Measurements from ENCODE around the gene NPR3. TPM values are rescaled to one million over a fixed set of nuclear protein-coding genes. Genes with fewer than 3 reads are reported as not detected.
"Not testable (repeated sequence)": the region's sequence is repeated elsewhere in the genome, so short reads cannot be mapped to it uniquely, and the experiment has no call there.

Gene NPR3
- total and polyA plus RNA-seq, 2 donors (not counting 1 experiment from before 2014, with no cell fraction given): 14.9 to 87.3 TPM

- Histone ChIP-seq H3K4me1 (ENCODE audit: control insufficient read depth, extremely low read depth, insufficient read depth, low read length) (peaks cover 2% of the 10 kb centered on the region), H3K79me2 (ENCODE audit: control insufficient read depth, insufficient read depth, low read length) (no peaks in the 10 kb centered on the region), H3K4me2 (ENCODE audit: extremely low read depth, insufficient read depth, low read length) (no peak overlapping the region), H3K9ac (ENCODE audit: insufficient read depth, low read length) (no peak overlapping the region), H3K4me3 (replicated peaks in 1 of 4; ENCODE audit: control extremely low read depth in 1 of 4, insufficient read depth in 1 of 4, low read depth in 3 of 4, low read length in 4 of 4) (no peak overlapping the region), H3K27me3 (ENCODE audit: control insufficient read depth, insufficient read depth, low read length) (no peaks in the 10 kb centered on the region), H4K20me1 (ENCODE audit: control insufficient read depth, extremely low read depth, insufficient read depth, low read length) (no peaks in the 10 kb centered on the region), H3K36me3 (ENCODE audit: control insufficient read depth, insufficient read depth, low read length) (no peaks in the 10 kb centered on the region), H3K27ac (ENCODE audit: insufficient read depth, low read length) (no peak overlapping the region), H3K9me3 (ENCODE audit: control insufficient read depth, insufficient read depth, low read depth, low read length) (no peaks in the 10 kb centered on the region), H2AFZ (ENCODE audit: low read length) (no peak overlapping the region)
- TF ChIP-seq EZH2 (IDR thresholded peaks at IDR 0.05; ENCODE audit: low read length, missing control alignments): no peak
- TF ChIP-seq CTCF (conservative IDR thresholded peaks at IDR 0.05 in 1 of 2, IDR thresholded peaks at IDR 0.05 in 1 of 2; ENCODE audit: low read depth in 1 of 2, low read length in 2 of 2): no peak
- no peak for DNase-seq (ENCODE audit: low read depth in 2 of 2)
Observed at GRCh38 chr5:32802764-32803163, 91.6 kb downstream of the NPR3 start.

GRCh38 chr5:32803656-32804055 is 92.5 kb downstream of the NPR3 start:
- H4K20me1 ChIP-seq (ENCODE audit: control insufficient read depth, extremely low read depth, insufficient read depth, low read length): no peaks in the 10 kb centered on the region
- H3K9ac ChIP-seq (ENCODE audit: insufficient read depth, low read length): no peak overlapping the region
- DNase-seq (ENCODE audit: low read depth in 2 of 2): no peak
- H3K79me2 ChIP-seq (ENCODE audit: control insufficient read depth, insufficient read depth, low read length): no peaks in the 10 kb centered on the region
- TF ChIP-seq EZH2 (IDR thresholded peaks at IDR 0.05; ENCODE audit: low read length, missing control alignments) (no peak), CTCF (conservative IDR thresholded peaks at IDR 0.05 in 1 of 2, IDR thresholded peaks at IDR 0.05 in 1 of 2; ENCODE audit: low read depth in 1 of 2, low read length in 2 of 2) (no peak)
- H3K9me3 ChIP-seq (ENCODE audit: control insufficient read depth, insufficient read depth, low read depth, low read length): no peaks in the 10 kb centered on the region
- H3K4me1 ChIP-seq (ENCODE audit: control insufficient read depth, extremely low read depth, insufficient read depth, low read length): peaks cover 2% of the 10 kb centered on the region
- no peak overlapping the region for H3K4me3 ChIP-seq (replicated peaks in 1 of 4; ENCODE audit: control extremely low read depth in 1 of 4, insufficient read depth in 1 of 4, low read depth in 3 of 4, low read length in 4 of 4)
- no peak overlapping the region for H3K4me2 ChIP-seq (ENCODE audit: extremely low read depth, insufficient read depth, low read length)
- no peak overlapping the region for H2AFZ ChIP-seq (ENCODE audit: low read length)
- no peaks in the 10 kb centered on the region for H3K36me3 ChIP-seq (ENCODE audit: control insufficient read depth, insufficient read depth, low read length)
- no peaks in the 10 kb centered on the region for H3K27me3 ChIP-seq (ENCODE audit: control insufficient read depth, insufficient read depth, low read length)
- no peak overlapping the region for H3K27ac ChIP-seq (ENCODE audit: insufficient read depth, low read length)

- not testable (repeated sequence) for H3K4me1 ChIP-seq (ENCODE audit: control insufficient read depth, extremely low read depth, insufficient read depth, low read length); H2AFZ ChIP-seq (ENCODE audit: low read length); H3K4me2 ChIP-seq (ENCODE audit: extremely low read depth, insufficient read depth, low read length); H3K9ac ChIP-seq (ENCODE audit: insufficient read depth, low read length); H3K79me2 ChIP-seq (ENCODE audit: control insufficient read depth, insufficient read depth, low read length); DNase-seq (ENCODE audit: low read depth in 2 of 2); H3K36me3 ChIP-seq (ENCODE audit: control insufficient read depth, insufficient read depth, low read length); H4K20me1 ChIP-seq (ENCODE audit: control insufficient read depth, extremely low read depth, insufficient read depth, low read length); H3K9me3 ChIP-seq (ENCODE audit: control insufficient read depth, insufficient read depth, low read depth, low read length); H3K4me3 ChIP-seq (replicated peaks in 1 of 4; ENCODE audit: control extremely low read depth in 1 of 4, insufficient read depth in 1 of 4, low read depth in 3 of 4, low read length in 4 of 4); H3K27me3 ChIP-seq (ENCODE audit: control insufficient read depth, insufficient read depth, low read length)
- H3K27ac ChIP-seq (ENCODE audit: insufficient read depth, low read length): peak overlapping the region; percentile 29
Observed at GRCh38 chr5:32805462-32805861, 94.3 kb downstream of the NPR3 start.

Data from fibroblast of lung (primary cell).